ENCODE results near the gene ASPG.

The ASPG gene

DNA sequence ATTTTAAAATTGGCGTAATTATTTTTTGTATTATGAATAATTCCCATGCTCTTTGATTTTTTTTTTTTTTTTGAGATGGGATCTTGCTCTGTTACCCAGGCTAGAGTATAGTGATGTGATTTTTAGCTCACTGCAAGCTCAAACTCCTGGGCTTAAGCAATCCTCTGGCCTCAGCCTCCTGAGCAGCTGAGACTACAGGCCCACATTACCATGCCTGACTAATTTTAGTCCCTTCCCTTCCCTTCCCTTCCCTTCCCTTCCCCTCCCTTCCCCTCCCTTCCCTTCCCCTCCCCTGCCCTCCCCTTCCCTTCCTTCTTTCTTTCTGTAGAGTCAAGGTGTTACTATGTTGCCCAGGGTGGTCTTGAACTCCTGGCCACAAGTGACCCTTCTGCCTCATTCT, 43.5 kb downstream of the ASPG start:
- Histone ChIP-seq H3K36me3 (ENCODE audit: low read length) (no peaks in the 10 kb centered on the region), H3K27ac (ENCODE audit: low read depth, low read length) (no peak overlapping the region), H3K4me2 (ENCODE audit: low read depth, low read length, poor library complexity, severe bottlenecking) (no peak overlapping the region), H3K27me3 (ENCODE audit: low read length) (no peaks in the 10 kb centered on the region), H3K4me3 (ENCODE audit: insufficient read depth, low read length, poor library complexity, severe bottlenecking) (no peak overlapping the region), H3K9me2 (replicated peaks; ENCODE audit: insufficient read depth, low read length) (no peaks in the 10 kb centered on the region), H4K20me1 (ENCODE audit: low read depth, low read length) (no peaks in the 10 kb centered on the region), H3K9ac (ENCODE audit: low read length) (no peak overlapping the region), H2AFZ (ENCODE audit: low read depth, low read length, severe bottlenecking) (no peak overlapping the region), H3F3A (ENCODE audit: insufficient read depth) (no peaks in the 10 kb centered on the region), H3K79me2 (ENCODE audit: insufficient read depth, low read length) (no peaks in the 10 kb centered on the region), H3K9me3 (ENCODE audit: insufficient read depth, low read length) (peaks cover 16% of the 10 kb centered on the region; the same call in 1 of the 2 replicates)
- TF ChIP-seq EZH2phosphoT487 (conservative IDR thresholded peaks at IDR 0.05; ENCODE audit: low read length), result no peak
- TF ChIP-seq, protein P1, sequence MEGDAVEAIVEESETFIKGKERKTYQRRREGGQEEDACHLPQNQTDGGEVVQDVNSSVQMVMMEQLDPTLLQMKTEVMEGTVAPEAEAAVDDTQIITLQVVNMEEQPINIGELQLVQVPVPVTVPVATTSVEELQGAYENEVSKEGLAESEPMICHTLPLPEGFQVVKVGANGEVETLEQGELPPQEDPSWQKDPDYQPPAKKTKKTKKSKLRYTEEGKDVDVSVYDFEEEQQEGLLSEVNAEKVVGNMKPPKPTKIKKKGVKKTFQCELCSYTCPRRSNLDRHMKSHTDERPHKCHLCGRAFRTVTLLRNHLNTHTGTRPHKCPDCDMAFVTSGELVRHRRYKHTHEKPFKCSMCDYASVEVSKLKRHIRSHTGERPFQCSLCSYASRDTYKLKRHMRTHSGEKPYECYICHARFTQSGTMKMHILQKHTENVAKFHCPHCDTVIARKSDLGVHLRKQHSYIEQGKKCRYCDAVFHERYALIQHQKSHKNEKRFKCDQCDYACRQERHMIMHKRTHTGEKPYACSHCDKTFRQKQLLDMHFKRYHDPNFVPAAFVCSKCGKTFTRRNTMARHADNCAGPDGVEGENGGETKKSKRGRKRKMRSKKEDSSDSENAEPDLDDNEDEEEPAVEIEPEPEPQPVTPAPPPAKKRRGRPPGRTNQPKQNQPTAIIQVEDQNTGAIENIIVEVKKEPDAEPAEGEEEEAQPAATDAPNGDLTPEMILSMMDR (IDR thresholded peaks at IDR 0.05; ENCODE audit: insufficient read depth, low read length, poor library complexity, severe bottlenecking), result no peak

DNA sequence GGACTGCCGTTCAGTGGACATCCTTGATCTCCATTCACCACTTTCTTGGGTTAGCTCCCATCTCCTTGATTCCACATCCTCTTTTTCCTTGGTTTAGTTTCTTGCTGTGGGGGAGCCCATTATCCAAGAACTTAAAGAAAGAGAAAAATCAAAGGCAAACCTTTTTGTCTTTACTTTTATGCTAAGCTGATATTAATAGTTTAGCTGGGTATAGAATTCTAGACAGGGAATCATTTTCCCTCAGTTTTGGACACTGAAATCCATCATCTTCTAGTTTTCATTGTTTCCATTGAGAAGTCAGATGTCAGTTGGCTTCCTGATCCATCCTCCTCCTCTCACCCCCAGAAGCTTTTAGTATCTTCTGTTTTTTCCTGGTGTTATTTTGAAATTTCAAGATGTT, 44.1 kb downstream of the ASPG start:
- H3K9me2 ChIP-seq (replicated peaks; ENCODE audit: insufficient read depth, low read length), result no peaks in the 10 kb centered on the region
- H3K9ac ChIP-seq (ENCODE audit: low read length), result no peak overlapping the region
- H3K36me3 ChIP-seq (ENCODE audit: low read length), result no peaks in the 10 kb centered on the region
- H3K79me2 ChIP-seq (ENCODE audit: insufficient read depth, low read length), result no peaks in the 10 kb centered on the region
- no peaks in the 10 kb centered on the region for H3K27me3 ChIP-seq (ENCODE audit: low read length)
- H3K9me3 ChIP-seq (ENCODE audit: insufficient read depth, low read length), result peaks cover 16% of the 10 kb centered on the region; the same call in 1 of the 2 replicates
- no peak overlapping the region for H3K4me2 ChIP-seq (ENCODE audit: low read depth, low read length, poor library complexity, severe bottlenecking)
- H3K4me3 ChIP-seq (ENCODE audit: insufficient read depth, low read length, poor library complexity, severe bottlenecking), result no peak overlapping the region
- no peaks in the 10 kb centered on the region for H3F3A ChIP-seq (ENCODE audit: insufficient read depth)
- H2AFZ ChIP-seq (ENCODE audit: low read depth, low read length, severe bottlenecking), result no peak overlapping the region
- no peak overlapping the region for H3K27ac ChIP-seq (ENCODE audit: low read depth, low read length)
- no peaks in the 10 kb centered on the region for H4K20me1 ChIP-seq (ENCODE audit: low read depth, low read length)
- TF ChIP-seq, protein P1 (IDR thresholded peaks at IDR 0.05; ENCODE audit: insufficient read depth, low read length, poor library complexity, severe bottlenecking), result no peak
- no peak for TF ChIP-seq EZH2phosphoT487 (conservative IDR thresholded peaks at IDR 0.05; ENCODE audit: low read length)

GRCh38 chr14:104130974-104131651, 45.6 kb downstream of the ASPG start:
- Histone ChIP-seq H3K27me3 (ENCODE audit: low read length) (no peaks in the 10 kb centered on the region), H3K4me2 (ENCODE audit: low read depth, low read length, poor library complexity, severe bottlenecking) (no peak overlapping the region), H2AFZ (ENCODE audit: low read depth, low read length, severe bottlenecking) (no peak overlapping the region), H3K9me3 (ENCODE audit: insufficient read depth, low read length) (peaks cover 13% of the 10 kb centered on the region; the same call in 1 of the 2 replicates), H3K9me2 (replicated peaks; ENCODE audit: insufficient read depth, low read length) (no peaks in the 10 kb centered on the region), H3K4me3 (ENCODE audit: insufficient read depth, low read length, poor library complexity, severe bottlenecking) (no peak overlapping the region), H3K27ac (ENCODE audit: low read depth, low read length) (no peak overlapping the region), H3K79me2 (ENCODE audit: insufficient read depth, low read length) (no peaks in the 10 kb centered on the region), H3F3A (ENCODE audit: insufficient read depth) (no peaks in the 10 kb centered on the region), H4K20me1 (ENCODE audit: low read depth, low read length) (no peaks in the 10 kb centered on the region), H3K36me3 (ENCODE audit: low read length) (no peaks in the 10 kb centered on the region), H3K9ac (ENCODE audit: low read length) (no peak overlapping the region)
- TF ChIP-seq, protein P1 (IDR thresholded peaks at IDR 0.05; ENCODE audit: insufficient read depth, low read length, poor library complexity, severe bottlenecking), result peak; percentile 56
- no peak for TF ChIP-seq EZH2phosphoT487 (conservative IDR thresholded peaks at IDR 0.05; ENCODE audit: low read length)
